ENCODE measurements around the gene DNAJC5.
"Not testable (repeated sequence)": the region's sequence is repeated elsewhere in the genome, so short reads cannot be mapped to it uniquely, and the experiment has no call there.

DNA sequence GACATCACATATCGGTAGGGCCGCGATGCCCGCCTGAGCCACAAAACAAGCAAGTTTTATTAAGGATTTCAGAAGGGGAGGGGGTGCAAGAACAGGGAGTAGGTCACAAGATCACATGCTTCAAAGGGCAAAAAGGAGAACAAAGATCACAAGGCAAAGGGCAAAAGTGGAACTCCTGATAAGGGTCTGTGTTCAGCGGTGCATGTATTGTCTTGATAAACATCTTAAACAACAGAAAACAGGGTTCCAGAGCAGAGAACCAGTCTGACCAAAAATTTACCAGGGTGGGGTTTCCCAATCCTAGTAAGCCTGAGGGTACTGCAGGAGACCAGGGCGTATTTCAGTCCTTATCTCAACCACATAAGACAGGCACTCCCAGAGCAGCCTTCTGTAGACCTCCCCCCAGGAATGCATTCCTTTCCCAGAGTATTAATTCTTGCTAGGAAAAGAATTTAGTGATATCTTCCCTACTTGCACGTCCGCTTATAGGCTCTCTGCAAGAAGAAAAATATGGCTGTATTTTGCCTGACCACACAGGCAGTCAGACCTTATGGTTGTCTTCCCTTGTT lies 21.5 kb downstream of the DNAJC5 start:
- TF ChIP-seq, protein P1, sequence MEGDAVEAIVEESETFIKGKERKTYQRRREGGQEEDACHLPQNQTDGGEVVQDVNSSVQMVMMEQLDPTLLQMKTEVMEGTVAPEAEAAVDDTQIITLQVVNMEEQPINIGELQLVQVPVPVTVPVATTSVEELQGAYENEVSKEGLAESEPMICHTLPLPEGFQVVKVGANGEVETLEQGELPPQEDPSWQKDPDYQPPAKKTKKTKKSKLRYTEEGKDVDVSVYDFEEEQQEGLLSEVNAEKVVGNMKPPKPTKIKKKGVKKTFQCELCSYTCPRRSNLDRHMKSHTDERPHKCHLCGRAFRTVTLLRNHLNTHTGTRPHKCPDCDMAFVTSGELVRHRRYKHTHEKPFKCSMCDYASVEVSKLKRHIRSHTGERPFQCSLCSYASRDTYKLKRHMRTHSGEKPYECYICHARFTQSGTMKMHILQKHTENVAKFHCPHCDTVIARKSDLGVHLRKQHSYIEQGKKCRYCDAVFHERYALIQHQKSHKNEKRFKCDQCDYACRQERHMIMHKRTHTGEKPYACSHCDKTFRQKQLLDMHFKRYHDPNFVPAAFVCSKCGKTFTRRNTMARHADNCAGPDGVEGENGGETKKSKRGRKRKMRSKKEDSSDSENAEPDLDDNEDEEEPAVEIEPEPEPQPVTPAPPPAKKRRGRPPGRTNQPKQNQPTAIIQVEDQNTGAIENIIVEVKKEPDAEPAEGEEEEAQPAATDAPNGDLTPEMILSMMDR (IDR thresholded peaks at IDR 0.05; ENCODE audit: low read depth, low read length, poor library complexity, severe bottlenecking): not testable (repeated sequence)
- not testable (repeated sequence) for TF ChIP-seq EZH2phosphoT487 (IDR thresholded peaks at IDR 0.05; ENCODE audit: borderline replicate concordance, low read length)

Measured in DOHH2 (cell line).